ENCODE data around the gene LITAFD.

LITAFD gene

DNA sequence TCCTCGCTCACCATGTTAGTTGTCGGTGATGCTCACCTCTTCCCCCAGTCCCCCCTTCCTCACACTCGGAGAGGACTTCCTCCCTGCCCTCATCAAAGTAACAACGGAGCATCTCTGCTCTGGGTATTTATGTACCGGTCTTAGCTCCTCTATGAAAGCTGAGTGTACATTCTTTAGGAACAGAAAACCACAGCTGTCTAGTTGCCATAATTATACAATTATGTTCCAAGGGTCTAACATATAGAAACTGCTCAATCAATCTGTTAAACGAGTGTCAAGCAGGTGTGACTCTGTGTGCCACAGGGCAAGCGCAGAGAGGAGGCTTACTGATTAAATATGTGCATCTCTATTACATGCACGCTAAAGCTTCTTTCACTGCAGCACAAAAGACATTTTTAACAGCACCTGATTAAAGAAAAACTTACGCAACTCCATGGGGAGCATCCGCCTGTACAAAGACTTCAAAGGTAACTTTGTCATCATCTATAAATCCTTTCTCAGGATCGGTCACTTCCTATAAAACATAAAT is 37.8 kb downstream of the LITAFD start:
- Mint-ChIP-seq H3K4me1 (peaks cover 87% of the 10 kb centered on the region), H3K9me3 (no peaks in the 10 kb centered on the region), H3K4me3 (peak overlapping the region; percentile 38), H3K36me3 (peaks cover 82% of the 10 kb centered on the region), H3K27me3 (no peaks in the 10 kb centered on the region), H3K27ac (peak overlapping the region; percentile 89)
- no peak for DNase-seq
- CTCF ChIA-PET = interaction anchor here (1.5 to 2.4 kb wide), 2 partner anchors 16 to 88 kb away, joined by 7 to 10 read pairs; no protein-coding TSS in a partner anchor

GRCh38 chr16:8920645-8921346 is 38.6 kb downstream of the LITAFD start:
- peak overlapping the region; percentile 71 for H3K27ac Mint-ChIP-seq
- H3K36me3 Mint-ChIP-seq = peaks cover 82% of the 10 kb centered on the region
- no peaks in the 10 kb centered on the region for H3K27me3 Mint-ChIP-seq
- no peak overlapping the region for H3K4me3 Mint-ChIP-seq
- no peak for DNase-seq
- peaks cover 89% of the 10 kb centered on the region for H3K4me1 Mint-ChIP-seq
- no peaks in the 10 kb centered on the region for H3K9me3 Mint-ChIP-seq
- CTCF ChIA-PET = interaction anchor here (1.5 to 3.2 kb wide), 3 partner anchors 16 to 88 kb away, joined by 7 to 10 read pairs (median 8); no protein-coding TSS in a partner anchor

DNA sequence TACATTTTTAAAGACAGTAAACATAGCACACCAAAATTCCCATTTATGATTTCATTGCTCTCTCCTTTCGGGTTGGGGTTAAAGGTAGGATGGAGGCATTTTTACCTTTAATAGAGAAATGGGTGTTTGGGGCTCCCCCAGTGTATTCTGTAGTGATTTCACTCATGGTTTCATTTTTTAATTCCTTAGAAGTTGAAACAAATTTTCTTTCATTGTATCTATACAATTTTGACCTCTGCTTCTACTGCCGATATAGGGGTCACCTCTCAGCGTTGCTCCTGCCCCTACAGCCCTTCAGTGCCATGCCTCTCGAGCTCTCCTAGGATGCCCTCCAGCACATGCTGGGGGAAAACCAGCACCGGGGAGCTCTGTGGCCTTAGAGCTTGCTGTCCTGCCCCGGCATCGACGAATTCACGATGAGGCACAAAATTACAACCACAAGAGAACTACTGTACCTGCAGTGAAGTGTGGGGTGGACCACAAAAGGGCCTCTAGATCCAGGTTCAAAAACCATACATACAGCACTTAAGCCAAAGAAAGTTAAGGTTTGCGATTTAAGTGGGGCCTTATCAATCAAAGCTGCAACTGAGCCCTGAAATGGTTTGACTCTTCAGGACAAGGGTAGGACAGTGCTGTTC is 39.3 kb downstream of the LITAFD start:
- Mint-ChIP-seq H3K4me1 (peaks cover 83% of the 10 kb centered on the region), H3K36me3 (peaks cover 75% of the 10 kb centered on the region), H3K9me3 (no peaks in the 10 kb centered on the region), H3K4me3 (no peak overlapping the region), H3K27me3 (no peaks in the 10 kb centered on the region), H3K27ac (peak overlapping the region; percentile 71)
- no peak for DNase-seq
- CTCF ChIA-PET = interaction anchor here (2.4 to 3.2 kb wide), 2 partner anchors 15 to 88 kb away, joined by 8 to 10 read pairs; no protein-coding TSS in a partner anchor

- Mint-ChIP-seq H3K4me1 (peaks cover 68% of the 10 kb centered on the region), H3K27me3 (no peaks in the 10 kb centered on the region), H3K27ac (no peak overlapping the region), H3K9me3 (no peaks in the 10 kb centered on the region), H3K36me3 (peaks cover 66% of the 10 kb centered on the region), H3K4me3 (no peak overlapping the region)
- DNase-seq = no peak
- CTCF ChIA-PET = interaction anchor here (1.1 to 3.2 kb wide), 2 partner anchors 86 to 356 kb away, joined by 3 to 8 read pairs; no protein-coding TSS in a partner anchor
Observed at GRCh38 chr16:8923199-8923598, 41.0 kb downstream of the LITAFD start.

- no peaks in the 10 kb centered on the region for H3K9me3 Mint-ChIP-seq
- CTCF ChIA-PET = interaction anchor here (3.2 kb wide), 1 partner anchor 85 kb away, joined by 8 read pairs; no protein-coding TSS in a partner anchor
- no peaks in the 10 kb centered on the region for H3K27me3 Mint-ChIP-seq
- H3K36me3 Mint-ChIP-seq = peaks cover 69% of the 10 kb centered on the region
- peak overlapping the region; percentile 54 for H3K27ac Mint-ChIP-seq
- no peak for DNase-seq
- H3K4me1 Mint-ChIP-seq = peaks cover 59% of the 10 kb centered on the region
- H3K4me3 Mint-ChIP-seq = no peak overlapping the region
Observed at GRCh38 chr16:8924214-8924613, 42.1 kb downstream of the LITAFD start.

DNA sequence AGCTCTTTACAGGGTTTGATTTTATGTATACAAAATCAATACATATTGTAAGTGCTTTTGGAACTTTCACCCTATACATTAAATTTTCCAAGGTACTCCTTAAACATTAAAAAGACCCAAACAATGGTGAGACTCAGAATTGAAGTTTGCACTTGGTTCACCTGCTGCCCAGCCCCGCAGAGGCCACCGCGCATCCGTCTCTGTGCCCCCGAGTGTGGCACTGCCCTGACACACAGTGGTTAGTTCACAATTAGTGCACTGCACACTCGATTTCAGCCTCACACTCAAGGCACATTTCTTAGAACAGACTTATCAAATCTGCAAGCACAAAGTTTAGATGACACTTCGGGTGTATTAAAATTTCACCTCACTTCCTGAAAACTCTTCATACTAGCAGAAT is 43.3 kb downstream of the LITAFD start:
- Mint-ChIP-seq H3K9me3 (no peaks in the 10 kb centered on the region), H3K27me3 (no peaks in the 10 kb centered on the region), H3K27ac (no peak overlapping the region), H3K4me3 (no peak overlapping the region), H3K36me3 (peaks cover 69% of the 10 kb centered on the region), H3K4me1 (peaks cover 50% of the 10 kb centered on the region)
- CTCF ChIA-PET = interaction anchor here (0.8 kb wide), 1 partner anchor 11 kb away, joined by 6 read pairs; no protein-coding TSS in a partner anchor
- no peak for DNase-seq

DNA sequence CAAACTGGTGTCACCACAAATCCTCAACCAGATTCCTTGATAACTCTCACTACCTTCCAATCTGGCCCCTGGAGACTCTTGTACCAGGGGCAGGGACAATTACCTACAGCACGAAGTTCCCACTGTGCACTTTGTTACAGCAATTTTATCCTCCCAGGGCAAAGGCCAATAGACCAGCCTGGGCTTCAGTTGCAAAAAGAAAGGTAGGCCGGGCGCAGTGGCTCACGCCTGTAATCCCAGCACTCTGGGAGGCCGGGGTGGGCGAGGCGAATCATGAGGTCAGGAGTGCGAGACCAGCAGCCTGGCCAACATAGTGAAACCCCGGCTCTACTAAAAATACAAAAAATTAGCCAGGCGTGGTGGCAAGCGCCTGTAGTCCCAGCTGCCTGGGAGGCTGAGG is 44.7 kb downstream of the LITAFD start:
- H3K27ac Mint-ChIP-seq = no peak overlapping the region
- H3K9me3 Mint-ChIP-seq = no peaks in the 10 kb centered on the region
- CTCF ChIA-PET = no interaction called here
- H3K27me3 Mint-ChIP-seq = no peaks in the 10 kb centered on the region
- H3K4me3 Mint-ChIP-seq = no peak overlapping the region
- H3K36me3 Mint-ChIP-seq = peaks cover 57% of the 10 kb centered on the region
- peaks cover 42% of the 10 kb centered on the region for H3K4me1 Mint-ChIP-seq
- no peak for DNase-seq

GRCh38 chr16:8928467-8928957 is 46.4 kb downstream of the LITAFD start:
- DNase-seq = no peak
- Mint-ChIP-seq H3K27ac (no peak overlapping the region), H3K36me3 (peaks cover 44% of the 10 kb centered on the region), H3K9me3 (no peaks in the 10 kb centered on the region), H3K27me3 (no peaks in the 10 kb centered on the region), H3K4me1 (peaks cover 38% of the 10 kb centered on the region), H3K4me3 (no peak overlapping the region)
- CTCF ChIA-PET = no interaction called here

DNA sequence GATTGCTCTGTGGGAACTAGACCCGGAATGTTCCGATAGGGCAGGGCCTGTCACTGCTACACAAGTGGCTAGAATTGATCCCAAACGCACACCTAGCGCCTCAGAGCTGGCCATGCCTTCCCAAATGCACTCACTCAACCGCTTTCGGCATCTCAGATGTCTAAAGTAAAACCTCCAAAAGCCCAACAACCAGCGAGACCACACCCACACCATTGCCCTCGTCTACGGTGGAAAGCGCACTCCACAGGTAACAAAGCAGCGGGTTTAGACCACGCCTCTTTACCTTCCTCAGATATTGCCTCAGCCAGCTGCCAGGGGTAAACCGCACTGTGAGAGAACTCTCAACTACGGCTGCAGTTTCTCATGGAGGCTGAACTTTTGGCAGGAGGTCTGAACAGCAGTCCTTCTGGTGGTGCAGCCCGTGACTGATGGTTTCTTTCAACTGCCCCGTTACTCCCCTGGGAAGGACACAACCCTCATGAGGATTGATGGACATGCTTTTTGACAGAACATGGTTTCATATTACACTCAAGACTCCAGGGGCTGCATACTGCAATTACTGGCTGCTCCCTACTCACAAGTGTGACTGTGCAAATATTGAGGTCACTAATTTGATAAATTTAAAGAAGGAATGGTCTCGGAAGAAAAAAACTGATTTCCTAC is 47.1 kb downstream of the LITAFD start:
- DNase-seq = no peak
- no peaks in the 10 kb centered on the region for H3K9me3 Mint-ChIP-seq
- H3K27me3 Mint-ChIP-seq = no peaks in the 10 kb centered on the region
- no peak overlapping the region for H3K4me3 Mint-ChIP-seq
- peak overlapping the region; percentile 46 for H3K27ac Mint-ChIP-seq
- H3K36me3 Mint-ChIP-seq = peaks cover 41% of the 10 kb centered on the region
- peaks cover 37% of the 10 kb centered on the region for H3K4me1 Mint-ChIP-seq
- CTCF ChIA-PET = no interaction called here

- no peaks in the 10 kb centered on the region for H3K9me3 Mint-ChIP-seq
- no peak overlapping the region for H3K4me3 Mint-ChIP-seq
- H3K36me3 Mint-ChIP-seq = peaks cover 30% of the 10 kb centered on the region
- H3K27ac Mint-ChIP-seq = no peak overlapping the region
- H3K4me1 Mint-ChIP-seq = peaks cover 35% of the 10 kb centered on the region
- DNase-seq = peak; percentile 79
- H3K27me3 Mint-ChIP-seq = no peaks in the 10 kb centered on the region
- CTCF ChIA-PET = interaction anchor here (1.1 to 1.3 kb wide), 2 partner anchors 11 to 17 kb away, joined by 3 read pairs; no protein-coding TSS in a partner anchor
Observed at GRCh38 chr16:8931859-8932258, 49.7 kb downstream of the LITAFD start.

DNA sequence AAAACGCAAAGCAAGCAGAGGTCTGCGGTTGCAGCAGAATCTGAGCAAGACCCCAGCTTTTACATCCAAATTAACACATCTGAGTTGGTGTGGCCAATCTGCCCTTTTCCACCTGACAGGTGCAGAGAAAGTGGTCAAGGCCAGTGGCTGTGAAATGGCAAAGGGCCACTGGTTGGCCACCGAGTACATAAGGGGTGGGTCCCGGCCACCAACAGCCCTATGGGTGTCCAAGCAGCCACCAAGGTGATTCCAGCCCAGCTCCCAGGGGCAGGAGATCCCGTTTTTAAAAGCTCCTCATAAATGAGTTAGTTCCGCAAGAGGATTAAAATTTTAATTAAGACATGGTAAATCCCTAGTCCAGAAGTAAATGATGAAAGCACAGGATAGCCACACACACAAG is 52.5 kb downstream of the LITAFD start:
- Mint-ChIP-seq H3K27me3 (no peaks in the 10 kb centered on the region), H3K4me3 (no peak overlapping the region), H3K36me3 (peaks cover 8% of the 10 kb centered on the region), H3K4me1 (peaks cover 59% of the 10 kb centered on the region), H3K9me3 (no peaks in the 10 kb centered on the region), H3K27ac (no peak overlapping the region)
- CTCF ChIA-PET = interaction anchor here (1.0 to 2.2 kb wide), 4 partner anchors 16 to 75 kb away, joined by 3 to 20 read pairs (median 4); no protein-coding TSS in a partner anchor
- DNase-seq = no peak
